HepG2 (cell line): Measurements from ENCODE around the gene FAM124A. TPM values are rescaled to one million over a fixed set of nuclear protein-coding genes. Genes with fewer than 3 reads are reported as not detected.

Experiments used
- ATAC-seq: fragments of 200-7000 bp; cut with Tn5 transposase; 3 replicates; pipeline ENCODE4 v1.9.1; 2020; ENCODE audit warnings: mild to moderate bottlenecking, moderate library complexity
- BruUV-seq: library from RNA; stranded (reverse); fragments of 400-500 nt; replicated peaks from 2 replicates; lab custom pipeline; 2021; lab: Mats Ljungman, UMichigan
- CTCF ChIA-PET: fragments of 300-600 bp; formaldehyde crosslinking; extraction: SDS; loops from one replicate; lab custom pipeline; 2021; ENCODE audit warnings: low total read pairs, inconsistent platforms, low intra/inter-chr PET ratio; lab: Yijun Ruan, JAX
- POLR2A ChIA-PET: fragments of 350-600 bp; sonication (Branson Sonifier 250); formaldehyde crosslinking; loops from one replicate; lab custom pipeline; 2020; ENCODE audit warnings: antibody characterized with exemption, inconsistent platforms; lab: Yijun Ruan, JAX
- DNase-seq: peaks from one replicate; pipeline ENCODE4 v3.0.0-alpha.2; 2015; ENCODE audit warnings: low spot score
- FAIRE-seq: peaks from 3 replicates; lab custom pipeline; 2011; peaks lifted over from hg19 to GRCh38; lab: Jason Lieb, UNC
- H2AFZ ChIP-seq: one replicate; pipeline ENCODE4 v1.6.1; 2011; ENCODE audit warnings: low read length, inconsistent platforms
- H3K27ac ChIP-seq: fragments of 300-600 bp; 3 replicates; pipeline ENCODE4 v1.8.0; 2011; ENCODE audit warnings: mixed run types, mild to moderate bottlenecking, mixed read lengths, low read length, inconsistent platforms; ENCODE audit not compliant: insufficient read depth; ENCODE audit errors: extremely low read length
- H3K27me3 ChIP-seq, 2 experiments: fragments of 200-600 bp in 1 of 2; 2 replicates in 1 of 2; 3 replicates in 1 of 2; pipeline versions ENCODE4 v1.6.0 to v1.8.0; 2011; ENCODE audit warnings: low read length in 2 of 2, mild to moderate bottlenecking in 2 of 2, moderate library complexity in 2 of 2, inconsistent platforms in 1 of 2; ENCODE audit not compliant: insufficient read depth in 2 of 2, control insufficient read depth in 1 of 2
- H3K36me3 ChIP-seq, 2 experiments: fragments of 200-600 bp in 1 of 2; replicated peaks in 1 of 2; 2 replicates in 1 of 2; 3 replicates in 1 of 2; pipeline versions ENCODE4 v1.5.1 to v1.8.0; 2011; ENCODE audit warnings: low read length in 2 of 2, inconsistent platforms in 1 of 2; ENCODE audit not compliant: insufficient read depth in 2 of 2, control insufficient read depth in 1 of 2
- H3K4me1 ChIP-seq: 2 replicates; pipeline ENCODE4 v1.5.1; 2012; ENCODE audit warnings: low read length, inconsistent platforms; ENCODE audit not compliant: insufficient read depth
- H3K4me2 ChIP-seq: 2 replicates; pipeline ENCODE4 v1.6.0; 2011; ENCODE audit warnings: low read depth, low read length, inconsistent platforms
- H3K4me3 ChIP-seq, 3 experiments: fragments of 200-600 bp in 1 of 3; sonication (generic), shearing (Covaris generic) in 1 of 3; replicated peaks in 1 of 3; 2 replicates each; pipeline ENCODE4 v1.5.1; 2011 to 2016; ENCODE audit warnings: low read length in 3 of 3, inconsistent platforms in 2 of 3, low read depth in 2 of 3, mild to moderate bottlenecking in 2 of 3, control low read depth in 1 of 3, mixed read lengths in 1 of 3; ENCODE audit not compliant: insufficient read depth in 1 of 3
- H3K79me2 ChIP-seq: one replicate; pipeline ENCODE4 v1.6.1; 2011; ENCODE audit warnings: low read length, inconsistent platforms; ENCODE audit not compliant: insufficient read depth
- H3K9ac ChIP-seq: 2 replicates; pipeline ENCODE4 v1.6.0; 2011; ENCODE audit warnings: mild to moderate bottlenecking, low read depth, low read length, inconsistent platforms; ENCODE audit not compliant: insufficient read depth
- H3K9me3 ChIP-seq: 2 replicates; pipeline ENCODE4 v1.5.1; 2012; ENCODE audit warnings: mild to moderate bottlenecking, low read length
- H4K20me1 ChIP-seq: 2 replicates; pipeline ENCODE4 v1.6.0; 2011; ENCODE audit warnings: inconsistent platforms, mild to moderate bottlenecking, low read length, moderate library complexity; ENCODE audit not compliant: insufficient read depth
- EHMT2 ChIP-seq: fragments of 200-600 bp; sonication (generic); IDR thresholded peaks from 2 replicates; pipeline ENCODE4 v1.7.0; 2017; ENCODE audit warnings: antibody characterized with exemption, low read depth, low read length, borderline replicate concordance
- LRRFIP1 ChIP-seq: sonication (generic); formaldehyde crosslinking; conservative IDR thresholded peaks from 2 replicates; pipeline ENCODE4 v1.4.0; 2020; ENCODE audit warnings: missing genetic modification reagents
- PHF21A ChIP-seq: sonication (generic); formaldehyde crosslinking; IDR thresholded peaks from 2 replicates; pipeline ENCODE4 v1.5.0; 2020; ENCODE audit warnings: mild to moderate bottlenecking, missing genetic modification reagents
- ZFP82 ChIP-seq: sonication (generic); formaldehyde crosslinking; IDR thresholded peaks from 2 replicates; pipeline ENCODE4 v1.5.1; 2020; ENCODE audit warnings: mild to moderate bottlenecking, missing genetic modification reagents, borderline replicate concordance
- ZFYVE20 ChIP-seq: sonication (generic); formaldehyde crosslinking; IDR thresholded peaks from 2 replicates; pipeline ENCODE4 v1.8.0; 2023; ENCODE audit warnings: low read depth, mild to moderate bottlenecking, moderate library complexity, missing genetic modification reagents, borderline replicate concordance
- ZNF335 ChIP-seq: sonication (generic); formaldehyde crosslinking; IDR thresholded peaks from 2 replicates; pipeline ENCODE4 v1.4.0; 2020; ENCODE audit warnings: missing genetic modification reagents
- ZNF574 ChIP-seq: sonication (generic); formaldehyde crosslinking; IDR thresholded peaks from 2 replicates; pipeline ENCODE4 v1.4.0; 2020; ENCODE audit warnings: missing genetic modification reagents
- ZNF691 ChIP-seq: sonication (generic); formaldehyde crosslinking; IDR thresholded peaks from 2 replicates; pipeline ENCODE4 v1.4.0; 2020; ENCODE audit warnings: missing genetic modification reagents, low read depth, mild to moderate bottlenecking, borderline replicate concordance
- ZNF720 ChIP-seq: sonication (generic); formaldehyde crosslinking; IDR thresholded peaks from 2 replicates; pipeline ENCODE4 v1.4.0; 2020; ENCODE audit warnings: missing genetic modification reagents
- ZNF773 ChIP-seq: sonication (generic); formaldehyde crosslinking; IDR thresholded peaks from 2 replicates; pipeline ENCODE4 v1.4.0; 2020; ENCODE audit warnings: missing genetic modification reagents, borderline replicate concordance
- ZSCAN12 ChIP-seq: sonication (generic); formaldehyde crosslinking; IDR thresholded peaks from 2 replicates; pipeline ENCODE4 v1.9.0; 2021; ENCODE audit warnings: mild to moderate bottlenecking, missing genetic modification reagents
- WGBS: methylation state at CpG from one replicate; pipeline ENCODE4 v1.1.6; 2017; ENCODE audit warnings: low lambda C conversion rate; 5-methylcytosine and 5-hydroxymethylcytosine counted together
- in situ Hi-C: cut with HindIII; loops from 2 replicates; pipeline ENCODE4 v1.10.0; 2017; ENCODE audit warnings: low pct_unique_long_range_greater_than_20kb; ENCODE audit not compliant: extremely low pct_ligation_motif_present
- intact Hi-C: fragments of 100-400 bp; cut with micrococcal nuclease; formaldehyde crosslinking; loops from one replicate; pipeline ENCODE4 v1.10.0; 2022; ENCODE audit not compliant: unreplicated experiment
- polyA plus RNA-seq, 8 experiments: library from polyadenylated mRNA; depleted of rRNA in 3 of 8; stranded (reverse) in 7 of 8; unstranded in 1 of 8; fragments of >200 nt; fragmentation: Illumina TruSeq in 4 of 8; extraction: Trizol in 4 of 8; gene quantifications; 2 replicates each; pipeline versions ENCODE4 v1.2.1 to v1.2.3, GENCODE V29; 2011 to 2016; ENCODE audit warnings: low read depth in 4 of 8, missing spikeins in 1 of 8, mixed read lengths in 1 of 8; ENCODE audit not compliant: insufficient read depth in 1 of 8
- total RNA-seq, 5 experiments: library from RNA; depleted of rRNA; stranded (reverse); fragments of >200 nt; fragmentation: Illumina TruSeq; extraction: Trizol; gene quantifications; 2 replicates each; pipeline ENCODE4 v1.2.3, GENCODE V29; 2016; ENCODE audit warnings: low read depth in 1 of 5
- TF ChIP-seq, protein P1 (sequence below): fragments of 450-650 bp; IDR thresholded peaks from 2 replicates; pipeline ENCODE4 v1.6.1; 2017
- TF ChIP-seq, protein P2 (sequence below): IDR thresholded peaks from 2 replicates; pipeline ENCODE4 v1.6.1; 2018; ENCODE audit warnings: missing genetic modification reagents, mild to moderate bottlenecking, missing compliant biosample characterization
- TF ChIP-seq, protein P3 (sequence below): IDR thresholded peaks from 2 replicates; pipeline ENCODE4 v1.6.1; 2016; ENCODE audit warnings: control low read depth

FAM124A gene
- total and polyA plus RNA-seq, 2 of the 13 experiments (the other 11 are each of a cell fraction or from before 2014, with no cell fraction given): not detected

DNA sequence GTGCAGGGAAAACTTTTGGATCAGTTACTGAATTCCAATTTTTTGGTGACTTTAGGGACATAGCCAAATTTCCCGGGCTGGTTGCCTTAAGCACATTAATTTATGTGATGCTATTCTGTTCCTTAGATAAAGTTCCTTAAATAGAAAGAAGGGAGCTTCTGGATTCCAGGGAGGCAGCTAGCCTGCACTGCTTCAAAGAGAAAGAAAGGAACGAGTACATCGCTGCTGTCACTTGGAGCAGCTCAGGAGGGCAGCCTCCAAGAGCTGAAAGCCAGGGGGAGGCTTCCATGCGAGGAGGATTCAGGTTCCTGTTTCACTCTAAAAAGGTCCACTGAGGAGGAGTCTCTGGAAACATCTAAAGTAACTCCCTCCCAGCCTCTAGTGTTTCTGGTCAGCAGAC lies 55.7 kb downstream of the FAM124A start:
- BruUV-seq: no TSS peak
- no peaks in the 10 kb centered on the region for H4K20me1 ChIP-seq
- H3K4me1 ChIP-seq: no peaks in the 10 kb centered on the region
- no peak overlapping the region for H2AFZ ChIP-seq
- CTCF ChIA-PET: no interaction called here
- H3K9me3 ChIP-seq: no peaks in the 10 kb centered on the region
- intact Hi-C loops: no loop called here
- no peak for FAIRE-seq
- no peak overlapping the region for H3K9ac ChIP-seq
- peaks cover 4 to 31% of the 10 kb centered on the region in 2 experiments; a peak in 4 of 5 replicates for H3K27me3 ChIP-seq
- POLR2A ChIA-PET: no interaction called here
- ATAC-seq: no peak
- no peak overlapping the region for H3K27ac ChIP-seq
- WGBS: 13% methylated on average over 4 of the region's 4 CpGs
- DNase-seq: no peak
- in situ Hi-C loops: no loop called here
- H3K4me2 ChIP-seq: no peak overlapping the region
- no peak overlapping the region for H3K4me3 ChIP-seq
- TF ChIP-seq ZNF335 (CRISPR knock-in tag) (no peak), ZNF691 (CRISPR knock-in tag) (no peak), ZFP82 (CRISPR knock-in tag) (no peak), EHMT2 (no peak), ZNF773 (no peak), PHF21A (CRISPR knock-in tag) (no peak), LRRFIP1 (CRISPR knock-in tag) (no peak), ZNF574 (CRISPR knock-in tag) (no peak), ZSCAN12 (CRISPR knock-in tag) (no peak), ZNF720 (CRISPR knock-in tag) (no peak), ZFYVE20 (CRISPR knock-in tag) (no peak)
- TF ChIP-seq, protein P1, sequence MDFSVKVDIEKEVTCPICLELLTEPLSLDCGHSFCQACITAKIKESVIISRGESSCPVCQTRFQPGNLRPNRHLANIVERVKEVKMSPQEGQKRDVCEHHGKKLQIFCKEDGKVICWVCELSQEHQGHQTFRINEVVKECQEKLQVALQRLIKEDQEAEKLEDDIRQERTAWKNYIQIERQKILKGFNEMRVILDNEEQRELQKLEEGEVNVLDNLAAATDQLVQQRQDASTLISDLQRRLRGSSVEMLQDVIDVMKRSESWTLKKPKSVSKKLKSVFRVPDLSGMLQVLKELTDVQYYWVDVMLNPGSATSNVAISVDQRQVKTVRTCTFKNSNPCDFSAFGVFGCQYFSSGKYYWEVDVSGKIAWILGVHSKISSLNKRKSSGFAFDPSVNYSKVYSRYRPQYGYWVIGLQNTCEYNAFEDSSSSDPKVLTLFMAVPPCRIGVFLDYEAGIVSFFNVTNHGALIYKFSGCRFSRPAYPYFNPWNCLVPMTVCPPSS: no peak
- TF ChIP-seq, protein P2, sequence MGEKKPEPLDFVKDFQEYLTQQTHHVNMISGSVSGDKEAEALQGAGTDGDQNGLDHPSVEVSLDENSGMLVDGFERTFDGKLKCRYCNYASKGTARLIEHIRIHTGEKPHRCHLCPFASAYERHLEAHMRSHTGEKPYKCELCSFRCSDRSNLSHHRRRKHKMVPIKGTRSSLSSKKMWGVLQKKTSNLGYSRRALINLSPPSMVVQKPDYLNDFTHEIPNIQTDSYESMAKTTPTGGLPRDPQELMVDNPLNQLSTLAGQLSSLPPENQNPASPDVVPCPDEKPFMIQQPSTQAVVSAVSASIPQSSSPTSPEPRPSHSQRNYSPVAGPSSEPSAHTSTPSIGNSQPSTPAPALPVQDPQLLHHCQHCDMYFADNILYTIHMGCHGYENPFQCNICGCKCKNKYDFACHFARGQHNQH (CRISPR knock-in tag): no peak
- TF ChIP-seq, protein P3, sequence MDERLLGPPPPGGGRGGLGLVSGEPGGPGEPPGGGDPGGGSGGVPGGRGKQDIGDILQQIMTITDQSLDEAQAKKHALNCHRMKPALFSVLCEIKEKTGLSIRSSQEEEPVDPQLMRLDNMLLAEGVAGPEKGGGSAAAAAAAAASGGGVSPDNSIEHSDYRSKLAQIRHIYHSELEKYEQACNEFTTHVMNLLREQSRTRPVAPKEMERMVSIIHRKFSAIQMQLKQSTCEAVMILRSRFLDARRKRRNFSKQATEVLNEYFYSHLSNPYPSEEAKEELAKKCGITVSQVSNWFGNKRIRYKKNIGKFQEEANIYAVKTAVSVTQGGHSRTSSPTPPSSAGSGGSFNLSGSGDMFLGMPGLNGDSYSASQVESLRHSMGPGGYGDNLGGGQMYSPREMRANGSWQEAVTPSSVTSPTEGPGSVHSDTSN: no peak
- H3K36me3 ChIP-seq: no peaks in the 10 kb centered on the region
- no peaks in the 10 kb centered on the region for H3K79me2 ChIP-seq
